Parathyroid adenoma (tissue), 2 donors: Measurements from ENCODE around the gene SLC1A3.

Source experiments
- H2AFZ ChIP-seq: fragments of 300-600 bp; sonication (generic); one replicate; pipeline ENCODE4 v1.7.0; 2017; ENCODE audit warnings: antibody characterized with exemption, mild to moderate bottlenecking
- H3K27ac ChIP-seq: fragments of 300-600 bp; sonication (generic); one replicate; pipeline ENCODE4 v1.7.0; 2017
- H3K27me3 ChIP-seq: fragments of 300-600 bp; sonication (generic); one replicate; pipeline ENCODE4 v1.7.0; 2017; ENCODE audit warnings: low read length; ENCODE audit not compliant: control insufficient read depth, insufficient read depth
- H3K36me3 ChIP-seq: fragments of 300-600 bp; sonication (generic); one replicate; pipeline ENCODE4 v1.7.0; 2017; ENCODE audit warnings: low read length; ENCODE audit not compliant: control insufficient read depth, insufficient read depth
- H3K4me1 ChIP-seq: fragments of 300-600 bp; sonication (generic); one replicate; pipeline ENCODE4 v1.7.0; 2017; ENCODE audit warnings: control low read depth
- H3K4me2 ChIP-seq: fragments of 300-600 bp; sonication (generic); one replicate; pipeline ENCODE4 v1.7.0; 2017; ENCODE audit warnings: low read length
- H3K4me3 ChIP-seq: fragments of 300-600 bp; sonication (generic); one replicate; pipeline ENCODE4 v1.7.0; 2017; ENCODE audit warnings: low read depth, low read length
- H3K79me2 ChIP-seq: fragments of 300-600 bp; sonication (generic); one replicate; pipeline ENCODE4 v1.7.0; 2017; ENCODE audit warnings: control low read depth
- H3K9ac ChIP-seq: fragments of 300-600 bp; sonication (generic); one replicate; pipeline ENCODE4 v1.7.0; 2017; ENCODE audit warnings: mild to moderate bottlenecking
- H3K9me3 ChIP-seq: fragments of 300-600 bp; sonication (generic); one replicate; pipeline ENCODE4 v1.7.0; 2017; ENCODE audit warnings: low read length; ENCODE audit not compliant: control insufficient read depth
- TF ChIP-seq, protein P1 (sequence below): fragments of 300-600 bp; sonication (generic); IDR thresholded peaks from one replicate; pipeline ENCODE4 v1.7.0; 2017; ENCODE audit warnings: antibody characterized with exemption, mild to moderate bottlenecking
- donor health status: primary hyperparathyroidism.

SLC1A3 gene

DNA sequence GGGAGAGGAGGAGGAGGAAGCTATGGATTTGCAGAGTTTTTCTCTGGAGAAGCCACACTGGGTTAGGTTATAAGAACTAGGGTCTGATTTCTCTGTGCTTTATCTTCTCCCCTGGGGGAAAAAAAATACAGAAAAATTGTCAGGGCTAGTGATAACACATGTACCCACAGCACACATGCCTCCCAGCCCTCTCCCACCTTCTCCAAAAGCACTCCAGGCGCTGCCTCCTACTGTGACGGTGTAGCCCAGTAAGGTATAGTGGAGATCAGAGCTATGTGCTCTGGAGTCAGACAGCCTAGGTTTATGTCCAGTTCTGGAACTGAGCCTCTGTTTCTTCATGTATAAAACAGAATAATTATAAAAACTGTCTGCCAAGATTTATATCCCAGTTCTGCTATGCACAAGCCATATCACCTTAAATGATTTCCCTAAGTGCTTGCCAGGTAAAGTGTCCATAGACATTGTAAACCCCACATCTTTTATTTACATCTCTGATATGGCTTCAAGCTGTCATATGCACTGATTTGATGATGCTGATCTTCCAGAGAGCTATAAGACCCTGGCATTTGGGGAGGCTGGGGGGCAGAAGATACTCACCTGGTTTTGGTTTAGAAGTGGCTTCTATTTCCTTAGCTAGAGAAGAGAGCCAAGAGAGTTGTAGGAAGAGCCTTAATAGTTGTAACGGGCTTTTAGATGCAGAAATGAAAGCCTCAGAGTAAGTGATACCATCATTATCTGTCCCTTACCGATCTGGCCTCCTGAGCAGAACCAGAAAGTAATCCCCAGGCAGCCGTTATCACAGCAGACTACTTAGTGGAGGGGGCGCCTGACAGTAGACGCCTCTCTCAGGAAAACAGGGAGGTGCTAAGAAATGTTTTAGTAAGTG, 7.6 kb downstream of the SLC1A3 start:
- Histone ChIP-seq H3K4me1 (no peaks in the 10 kb centered on the region), H3K4me3 (no peak overlapping the region), H3K27ac (no peak overlapping the region), H3K9ac (no peak overlapping the region), H2AFZ (no peak overlapping the region), H3K79me2 (no peaks in the 10 kb centered on the region), H3K9me3 (no peaks in the 10 kb centered on the region), H3K4me2 (no peak overlapping the region), H3K27me3 (no peaks in the 10 kb centered on the region), H3K36me3 (no peaks in the 10 kb centered on the region)
- TF ChIP-seq, protein P1, sequence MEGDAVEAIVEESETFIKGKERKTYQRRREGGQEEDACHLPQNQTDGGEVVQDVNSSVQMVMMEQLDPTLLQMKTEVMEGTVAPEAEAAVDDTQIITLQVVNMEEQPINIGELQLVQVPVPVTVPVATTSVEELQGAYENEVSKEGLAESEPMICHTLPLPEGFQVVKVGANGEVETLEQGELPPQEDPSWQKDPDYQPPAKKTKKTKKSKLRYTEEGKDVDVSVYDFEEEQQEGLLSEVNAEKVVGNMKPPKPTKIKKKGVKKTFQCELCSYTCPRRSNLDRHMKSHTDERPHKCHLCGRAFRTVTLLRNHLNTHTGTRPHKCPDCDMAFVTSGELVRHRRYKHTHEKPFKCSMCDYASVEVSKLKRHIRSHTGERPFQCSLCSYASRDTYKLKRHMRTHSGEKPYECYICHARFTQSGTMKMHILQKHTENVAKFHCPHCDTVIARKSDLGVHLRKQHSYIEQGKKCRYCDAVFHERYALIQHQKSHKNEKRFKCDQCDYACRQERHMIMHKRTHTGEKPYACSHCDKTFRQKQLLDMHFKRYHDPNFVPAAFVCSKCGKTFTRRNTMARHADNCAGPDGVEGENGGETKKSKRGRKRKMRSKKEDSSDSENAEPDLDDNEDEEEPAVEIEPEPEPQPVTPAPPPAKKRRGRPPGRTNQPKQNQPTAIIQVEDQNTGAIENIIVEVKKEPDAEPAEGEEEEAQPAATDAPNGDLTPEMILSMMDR = no peak

DNA sequence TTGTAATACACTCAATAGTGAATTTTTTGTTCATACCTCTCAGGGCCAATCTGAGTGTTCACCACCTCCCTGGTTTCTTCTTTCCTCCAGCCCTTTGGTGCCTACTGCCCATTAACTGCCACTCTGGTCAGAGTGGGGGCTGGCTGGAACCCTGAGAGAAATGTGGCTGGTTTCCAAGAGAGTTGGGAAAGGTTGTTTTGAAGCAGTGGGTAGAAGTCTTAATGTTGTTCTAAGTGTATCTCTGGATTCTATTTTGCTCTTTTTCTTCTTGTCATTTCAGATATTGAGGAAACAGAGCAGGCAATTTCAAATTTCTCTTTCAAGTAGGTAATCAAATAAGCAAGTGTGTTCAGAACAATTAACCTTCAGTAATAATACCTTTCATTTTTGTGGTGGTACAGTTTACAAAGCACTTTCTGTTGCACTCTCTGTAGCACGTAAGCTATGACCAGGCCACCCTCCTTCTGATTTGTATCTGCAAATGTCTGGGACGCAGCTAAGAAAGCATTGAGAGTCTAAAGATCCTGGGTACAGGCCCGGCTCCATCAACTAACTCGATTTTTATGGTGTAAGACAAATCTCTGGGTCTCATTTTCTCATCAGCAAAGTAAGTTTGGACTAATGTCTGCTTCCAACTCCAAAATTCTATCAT, 8.4 kb downstream of the SLC1A3 start:
- Histone ChIP-seq H3K4me2 (no peak overlapping the region), H3K79me2 (no peaks in the 10 kb centered on the region), H3K9me3 (no peaks in the 10 kb centered on the region), H2AFZ (no peak overlapping the region), H3K4me3 (no peak overlapping the region), H3K27ac (no peak overlapping the region), H3K4me1 (no peaks in the 10 kb centered on the region), H3K27me3 (no peaks in the 10 kb centered on the region), H3K9ac (no peak overlapping the region), H3K36me3 (no peaks in the 10 kb centered on the region)
- TF ChIP-seq, protein P1 = no peak

DNA sequence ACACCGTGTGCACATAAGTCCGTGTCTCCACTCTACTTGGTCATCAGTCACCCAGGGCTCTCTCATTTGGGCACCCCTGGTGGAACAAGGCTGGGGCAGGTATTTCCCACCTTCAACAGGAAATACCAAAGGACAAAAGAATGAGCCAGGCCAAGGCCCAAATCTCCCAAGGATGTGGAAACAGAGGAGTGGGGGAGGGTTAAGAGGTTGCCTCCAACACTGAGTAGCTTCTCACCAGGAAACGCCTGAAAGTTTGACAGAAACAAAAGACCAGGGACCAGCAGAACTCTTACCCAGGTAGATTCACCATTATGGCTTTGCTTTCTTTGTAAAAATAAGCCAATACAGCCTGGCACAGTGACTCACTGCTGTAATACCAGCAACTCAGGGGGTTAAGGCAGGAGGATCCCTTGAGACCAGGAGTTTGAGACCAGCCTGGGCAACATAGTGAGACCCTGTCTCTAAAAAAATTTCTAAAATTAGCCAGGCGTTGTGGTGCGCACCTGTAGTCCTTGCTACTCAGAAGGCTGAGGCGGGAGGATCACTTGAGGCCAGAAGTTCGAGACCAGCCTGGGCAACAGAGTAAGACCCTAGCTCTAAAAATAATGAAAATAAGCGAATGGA, 12.7 kb downstream of the SLC1A3 start:
- H3K9me3 ChIP-seq = no peaks in the 10 kb centered on the region
- H3K27me3 ChIP-seq = no peaks in the 10 kb centered on the region
- H3K27ac ChIP-seq = no peak overlapping the region
- H3K79me2 ChIP-seq = no peaks in the 10 kb centered on the region
- no peak overlapping the region for H3K4me3 ChIP-seq
- no peak overlapping the region for H3K9ac ChIP-seq
- H3K4me1 ChIP-seq = no peaks in the 10 kb centered on the region
- no peaks in the 10 kb centered on the region for H3K36me3 ChIP-seq
- H2AFZ ChIP-seq = no peak overlapping the region
- H3K4me2 ChIP-seq = no peak overlapping the region
- TF ChIP-seq, protein P1 = no peak

DNA sequence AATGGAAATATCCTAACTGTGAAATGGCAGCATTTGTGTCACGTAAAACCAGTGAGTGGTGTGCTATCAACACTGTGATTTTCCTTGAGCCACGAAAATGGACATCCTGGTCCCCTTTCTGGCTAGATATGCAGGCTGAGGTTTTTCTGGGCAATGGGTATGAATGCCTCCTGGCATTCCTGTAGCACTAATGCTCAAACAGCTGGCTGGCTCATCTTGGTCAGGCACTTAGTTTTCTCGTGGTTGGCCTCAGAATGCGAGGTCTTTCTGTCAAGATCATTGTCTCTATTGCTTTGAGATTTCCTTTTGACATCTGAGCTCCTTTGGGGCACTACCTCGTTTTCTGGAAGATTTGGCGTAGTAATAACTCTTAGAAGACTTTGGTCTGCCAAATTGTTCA, 15.6 kb downstream of the SLC1A3 start:
- Histone ChIP-seq H3K9ac (no peak overlapping the region), H3K9me3 (no peaks in the 10 kb centered on the region), H3K4me1 (no peaks in the 10 kb centered on the region), H3K79me2 (no peaks in the 10 kb centered on the region), H3K4me3 (no peak overlapping the region), H3K27ac (no peak overlapping the region), H3K36me3 (no peaks in the 10 kb centered on the region), H2AFZ (no peak overlapping the region), H3K4me2 (no peak overlapping the region), H3K27me3 (no peaks in the 10 kb centered on the region)
- TF ChIP-seq, protein P1 = no peak
